Activated naive CD4-positive, alpha-beta T cell treated with Interleukin-2 at 50 U/mL for 16 hours (primary cell): ENCODE results near the gene SCAF1.

ENCODE experiments used
- DNase-seq: peaks from one replicate; pipeline ENCODE4 v3.0.0-alpha.2; 2020

SCAF1 gene

GRCh38 chr19:49665351-49666119 is 23.5 kb downstream of the SCAF1 start, which contains the start of the genes BCL2L12 and IRF3:
TSS of gene BCL2L12 (plus strand) at chr19:49665933. CDS start at chr19:49666693, 760 bp downstream.
TSS of gene IRF3 (minus strand) at chr19:49665857. CDS start at chr19:49664838, 1,019 bp downstream.
- DNase-seq: peak; percentile 99

- no peak for DNase-seq
These were observed 24.1 kb downstream of the SCAF1 start for GRCh38 chr19:49666120-49666444.

- no peak for DNase-seq
These were observed 25.5 kb downstream of the SCAF1 start for GRCh38 chr19:49667473-49667872.

GRCh38 chr19:49669516-49669915 is 27.5 kb downstream of the SCAF1 start:
- DNase-seq: no peak

- peak; percentile 82 for DNase-seq
These were observed 30.3 kb downstream of the SCAF1 start for GRCh38 chr19:49672131-49672919.

- no peak for DNase-seq
These were observed 34.3 kb downstream of the SCAF1 start for GRCh38 chr19:49676136-49676783.

- peak; percentile 99 for DNase-seq
These were observed 34.8 kb downstream of the SCAF1 start for GRCh38 chr19:49676784-49677230.

GRCh38 chr19:49677231-49677900 is 35.4 kb downstream of the SCAF1 start, which contains the start of gene PRMT1:
TSS of gene PRMT1 (plus strand) at chr19:49677271. CDS start at chr19:49677281, 10 bp downstream.
- peak; percentile 62 for DNase-seq

- DNase-seq: peak; percentile 85
These were observed 36.1 kb downstream of the SCAF1 start for GRCh38 chr19:49677901-49678674.

- no peak for DNase-seq
These were observed 37.2 kb downstream of the SCAF1 start for GRCh38 chr19:49678985-49679770.

- DNase-seq: no peak
These were observed 37.9 kb downstream of the SCAF1 start for GRCh38 chr19:49679771-49680413.

GRCh38 chr19:49680421-49681351 is 38.7 kb downstream of the SCAF1 start:
- DNase-seq: peak; percentile 96

- DNase-seq: no peak
These were observed 39.8 kb downstream of the SCAF1 start for GRCh38 chr19:49681830-49682229.

- no peak for DNase-seq
These were observed 40.3 kb downstream of the SCAF1 start for GRCh38 chr19:49682274-49682673.

- DNase-seq: no peak
These were observed 41.8 kb downstream of the SCAF1 start for GRCh38 chr19:49683814-49684250.

GRCh38 chr19:49684251-49684982 is 42.4 kb downstream of the SCAF1 start:
- DNase-seq: peak; percentile 37

- no peak for DNase-seq
These were observed 43.1 kb downstream of the SCAF1 start for GRCh38 chr19:49684983-49685553.

- DNase-seq: no peak
These were observed 43.9 kb downstream of the SCAF1 start for GRCh38 chr19:49685845-49686332.
